HG03159 (cell line): Measurements from ENCODE around the gene USP21.

Source experiments
- ATAC-seq: cut with Tn5 transposase; IDR thresholded peaks from one replicate; pipeline ENCODE4 v1.9.1; 2021; ENCODE audit warnings: mild to moderate bottlenecking, moderate library complexity; ENCODE audit not compliant: unreplicated experiment

USP21 gene

DNA sequence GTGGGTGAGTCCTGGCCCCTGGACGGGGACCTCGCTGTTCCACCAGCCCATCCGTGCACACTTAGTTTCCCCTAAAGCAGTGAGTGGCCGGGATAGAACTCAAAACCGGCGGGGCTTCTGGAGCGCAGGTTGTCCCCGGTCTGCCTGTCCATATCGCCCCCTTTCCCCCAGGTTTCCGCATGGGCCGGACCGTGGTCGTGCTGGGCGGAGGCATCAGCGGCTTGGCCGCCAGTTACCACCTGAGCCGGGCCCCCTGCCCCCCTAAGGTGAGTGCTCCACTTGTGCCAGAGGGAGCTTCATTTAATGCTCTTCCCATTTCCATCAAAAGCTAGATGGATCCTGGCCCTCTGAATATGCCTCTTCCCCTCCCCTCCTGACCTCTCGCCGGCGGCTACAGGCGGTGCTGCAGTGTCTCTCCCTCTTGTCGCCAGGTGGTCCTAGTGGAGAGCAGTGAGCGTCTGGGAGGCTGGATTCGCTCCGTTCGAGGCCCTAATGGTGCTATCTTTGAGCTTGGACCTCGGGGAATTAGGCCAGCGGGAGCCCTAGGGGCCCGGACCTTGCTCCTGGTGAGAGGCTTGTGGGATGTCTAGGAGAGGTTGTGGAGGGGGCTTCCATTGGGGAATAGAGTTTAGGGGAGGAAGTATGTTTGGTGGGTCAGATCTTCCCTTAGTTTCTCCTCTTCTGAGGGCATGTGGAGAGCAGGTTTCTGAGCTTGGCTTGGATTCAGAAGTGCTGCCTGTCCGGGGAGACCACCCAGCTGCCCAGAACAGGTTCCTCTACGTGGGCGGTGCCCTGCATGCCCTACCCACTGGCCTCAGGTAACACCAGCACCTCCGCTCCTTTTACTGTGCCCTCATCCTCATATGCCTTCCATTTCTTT lies 7.6 kb downstream of the USP21 start:
- no peak for ATAC-seq

DNA sequence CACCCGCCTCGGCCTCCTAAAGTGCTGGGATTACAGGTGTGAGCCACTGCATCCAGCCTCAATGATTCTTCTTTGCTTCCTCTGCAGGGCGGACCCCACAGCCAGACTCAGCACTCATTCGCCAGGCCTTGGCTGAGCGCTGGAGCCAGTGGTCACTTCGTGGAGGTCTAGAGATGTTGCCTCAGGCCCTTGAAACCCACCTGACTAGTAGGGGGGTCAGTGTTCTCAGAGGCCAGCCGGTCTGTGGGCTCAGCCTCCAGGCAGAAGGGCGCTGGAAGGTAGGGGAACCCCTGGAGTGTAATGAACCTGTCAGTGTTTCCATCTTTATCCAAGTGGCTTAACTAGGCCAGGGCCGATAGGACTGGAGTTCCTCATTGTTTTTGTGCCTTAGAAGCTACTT lies 9.6 kb downstream of the USP21 start:
- no peak for ATAC-seq

DNA sequence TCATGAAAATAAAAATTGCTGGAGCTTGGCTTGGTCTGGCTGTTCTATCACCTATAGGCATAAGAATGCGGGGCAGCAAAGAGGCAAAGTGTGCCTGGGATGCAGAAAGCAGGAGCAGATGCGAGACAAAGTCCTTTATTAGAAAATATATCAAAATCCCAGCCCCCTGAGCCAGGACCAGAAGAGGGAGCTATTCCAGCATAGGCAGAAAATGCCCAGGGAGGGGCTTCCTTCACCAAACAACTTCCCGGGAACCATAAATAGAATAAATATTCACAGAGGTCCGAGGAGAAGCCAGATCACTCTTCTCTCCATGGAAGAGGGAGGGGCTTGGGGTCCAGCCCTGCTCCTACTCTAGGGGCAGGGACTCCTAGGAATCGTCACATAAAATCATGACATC lies 11.9 kb downstream of the USP21 start:
- ATAC-seq = no peak

DNA sequence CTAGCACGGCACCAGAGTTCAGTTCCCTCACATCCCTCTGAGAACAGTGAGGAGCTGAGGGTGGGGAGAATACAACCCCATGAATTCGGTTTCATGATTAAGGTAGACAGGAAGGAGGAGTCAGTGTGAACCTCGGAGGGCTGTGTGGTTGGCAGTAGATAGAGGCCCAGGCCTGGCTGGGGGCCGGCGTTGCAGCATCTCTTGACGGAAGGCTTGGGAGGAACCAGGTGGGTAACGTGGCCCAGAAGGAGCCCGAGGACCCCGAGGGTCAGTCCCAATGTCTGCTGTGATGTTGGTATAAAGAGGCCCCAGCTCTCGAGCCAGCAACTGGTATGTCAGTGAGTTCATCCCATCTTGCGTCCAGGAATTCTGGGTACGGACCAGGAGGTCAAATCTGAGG lies 12.4 kb downstream of the USP21 start:
- ATAC-seq = no peak

DNA sequence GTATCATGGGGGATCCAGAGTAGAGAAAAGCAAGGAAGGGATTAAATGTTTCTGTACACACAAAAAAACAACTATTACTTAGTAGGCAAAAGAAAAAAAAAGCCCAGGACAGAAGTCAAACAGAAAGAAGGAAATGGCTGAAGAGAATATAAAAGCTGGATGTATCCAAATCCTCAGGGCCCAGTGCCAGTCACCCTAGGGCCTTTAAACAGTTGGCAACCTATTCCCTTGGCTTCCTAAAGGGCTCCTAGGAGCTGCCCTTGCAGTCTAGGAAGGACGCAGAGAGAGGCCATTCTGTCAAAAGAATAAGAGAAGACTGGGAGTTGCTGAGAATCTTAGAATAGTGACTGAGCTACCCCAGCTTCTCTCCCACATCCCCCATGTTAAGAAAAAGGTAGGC lies 13.0 kb downstream of the USP21 start:
- no peak for ATAC-seq

DNA sequence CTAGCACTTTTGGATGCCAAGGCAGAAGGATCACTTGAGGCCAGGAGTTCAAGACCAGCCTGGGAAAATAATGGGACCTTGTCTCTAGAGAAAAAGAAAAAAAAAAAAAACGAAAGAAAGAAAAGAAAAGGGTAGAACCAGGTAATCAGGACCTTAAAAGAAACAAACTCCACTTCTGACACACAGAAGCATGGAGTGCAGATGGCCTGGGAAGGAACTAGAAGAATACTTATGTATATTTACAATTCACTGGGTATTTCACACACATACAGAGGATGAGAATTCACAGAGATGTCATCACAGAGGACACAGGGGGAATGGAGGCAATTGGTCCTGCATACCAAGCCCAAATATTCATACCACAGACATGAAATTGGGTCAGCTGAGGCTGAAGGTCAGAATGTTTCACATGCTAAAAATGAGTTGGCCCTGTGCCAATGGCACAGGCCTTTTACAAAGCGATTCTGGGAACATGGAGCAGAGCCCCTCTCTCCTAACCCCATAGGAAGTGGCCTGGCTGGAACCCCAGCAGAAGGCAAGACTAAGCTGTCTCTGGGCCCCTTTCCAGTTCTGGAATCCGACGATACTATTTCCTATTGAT lies 13.6 kb downstream of the USP21 start:
- ATAC-seq = no peak

DNA sequence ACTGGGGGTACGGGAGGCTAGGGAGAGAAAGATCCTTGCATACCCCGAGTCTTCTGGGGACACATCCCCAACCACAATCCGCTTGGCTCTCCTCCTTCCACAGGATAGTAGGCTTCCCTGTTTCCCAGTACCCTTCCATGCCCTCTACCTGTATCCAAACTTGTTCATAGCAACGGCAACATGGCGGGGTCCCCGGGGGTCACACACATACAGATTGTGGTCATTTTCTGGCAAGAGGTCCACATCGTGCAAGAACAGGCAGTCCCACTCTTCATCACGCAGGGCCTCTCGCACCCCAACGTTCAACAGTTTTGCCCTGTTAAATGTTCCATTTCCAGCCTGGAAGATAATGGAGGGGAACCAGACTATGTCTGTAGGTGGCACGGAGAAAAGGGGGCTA lies 14.4 kb downstream of the USP21 start:
- no peak for ATAC-seq

DNA sequence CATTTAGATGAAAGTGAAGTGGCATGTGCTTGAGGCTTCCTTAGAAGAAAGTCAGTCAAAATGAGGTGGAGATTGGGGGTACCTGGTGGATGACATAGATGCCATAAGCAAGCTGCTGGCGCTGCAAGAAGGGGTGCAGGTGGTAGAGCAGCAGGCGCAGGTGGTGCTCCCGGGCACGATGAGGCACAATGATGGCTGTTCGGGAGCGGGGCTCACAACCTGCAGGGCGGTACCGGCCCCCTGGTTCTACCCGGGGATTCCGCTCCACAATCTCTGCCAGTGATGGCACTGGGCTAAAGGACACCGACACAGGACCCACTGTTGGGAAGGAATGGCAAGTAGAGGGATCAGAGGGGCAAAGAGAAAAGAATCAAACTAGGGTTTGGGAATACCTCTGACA lies 15.6 kb downstream of the USP21 start:
- ATAC-seq = no peak

DNA sequence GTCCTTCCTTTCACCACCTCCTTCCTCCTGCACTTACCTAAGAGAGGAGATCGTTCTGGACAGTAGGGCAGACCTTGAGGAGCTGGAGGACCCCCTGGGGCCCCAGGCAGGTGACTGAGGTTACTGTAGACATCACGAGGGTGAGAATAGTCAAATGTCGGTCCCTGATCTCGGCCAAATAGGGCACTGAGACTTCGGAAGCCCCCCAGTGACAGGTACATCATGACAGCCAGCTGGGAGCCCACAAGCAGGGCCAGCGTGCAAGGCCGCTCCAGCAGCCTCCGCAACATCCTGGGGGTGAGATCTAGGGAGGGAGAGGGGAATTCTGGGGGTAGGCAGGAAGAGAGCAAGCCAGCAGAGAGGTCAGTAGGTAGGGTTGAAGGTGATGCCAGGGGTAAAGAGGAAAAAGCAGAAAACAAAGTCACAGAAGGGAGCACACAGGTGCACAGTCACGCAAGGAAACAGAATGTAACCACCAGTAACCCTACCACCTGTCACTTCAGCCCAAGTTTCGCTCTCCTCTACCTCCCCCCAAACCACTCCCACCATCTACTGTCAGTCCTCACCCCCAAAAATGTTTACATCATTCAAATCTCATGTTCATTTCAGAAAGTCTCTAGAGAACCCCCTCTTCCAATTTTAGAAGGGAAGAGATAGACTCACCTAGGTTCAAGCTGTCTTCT lies 16.6 kb downstream of the USP21 start:
- ATAC-seq = no peak

DNA sequence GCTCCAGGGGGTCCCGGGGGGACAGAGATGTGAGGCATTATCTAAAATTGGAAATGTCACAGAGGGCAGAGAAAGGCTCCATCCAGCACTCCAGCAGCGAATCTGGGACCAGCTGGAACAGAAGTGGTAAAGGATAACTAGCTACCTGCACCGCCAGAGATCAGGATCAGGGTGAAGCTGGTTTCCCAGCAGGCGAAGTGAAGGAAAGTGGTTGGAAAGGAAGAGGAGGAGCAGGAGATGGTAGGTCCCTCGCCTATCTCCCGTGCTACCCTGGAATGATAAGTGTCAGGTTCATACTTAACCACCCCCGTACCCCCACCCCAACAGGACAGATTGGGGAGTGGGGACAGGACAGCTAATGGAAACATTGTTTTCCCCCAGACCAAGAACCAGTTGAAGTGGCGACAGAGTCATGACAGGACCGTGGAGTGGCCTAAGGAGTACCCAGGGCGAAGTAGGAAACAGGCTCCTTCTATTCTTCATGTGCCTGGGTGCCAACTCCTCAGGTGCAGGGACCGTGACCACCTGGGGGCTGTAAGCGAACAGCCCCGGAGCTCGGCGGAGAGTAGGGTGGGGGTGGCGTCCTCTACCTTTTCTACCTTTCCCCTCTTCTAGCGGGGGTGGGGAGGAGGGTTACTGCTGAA lies 17.3 kb downstream of the USP21 start:
- ATAC-seq = peak; percentile 12

DNA sequence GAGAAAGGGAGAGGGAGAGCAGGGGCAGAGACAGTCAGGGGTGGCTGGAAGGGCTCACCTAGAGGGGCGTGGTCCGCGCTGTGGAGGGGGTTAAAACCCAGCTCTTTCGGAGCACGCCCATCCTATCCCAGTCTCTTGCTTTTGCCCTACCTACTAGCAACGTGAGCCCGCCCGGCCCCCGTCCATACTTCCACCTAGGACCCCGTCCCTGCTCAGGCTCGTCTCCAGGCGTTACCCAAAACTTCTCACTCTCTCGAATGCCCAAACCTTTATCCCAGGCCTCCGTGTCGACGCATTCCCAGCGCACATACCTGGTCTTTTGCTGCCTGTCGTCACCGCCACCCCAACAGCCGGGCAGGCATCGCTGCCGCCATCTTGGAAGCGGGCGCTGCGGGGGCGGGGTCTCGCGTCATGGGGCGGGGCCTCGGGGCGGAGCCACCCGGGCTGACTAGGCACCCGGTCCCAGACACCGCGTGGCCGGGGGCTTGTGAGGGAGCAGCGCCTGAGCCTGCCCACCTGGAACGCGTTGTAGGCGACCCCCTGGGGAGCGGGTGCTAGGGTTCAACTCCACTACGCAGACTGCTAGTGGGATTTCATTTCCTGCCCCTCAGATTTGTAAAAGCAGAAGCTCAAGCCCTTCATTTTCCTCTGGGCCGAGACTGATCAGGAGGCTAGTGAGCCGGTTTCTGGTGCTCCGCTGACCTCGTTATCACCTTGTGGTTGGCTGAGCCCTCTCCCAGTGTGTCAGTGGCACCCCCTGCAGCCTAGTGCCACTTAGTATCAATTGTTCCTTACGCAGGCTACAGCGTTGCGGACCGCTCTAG lies 18.0 kb downstream of the USP21 start, which contains the start of gene B4GALT3:
B4GALT3 (minus strand) TSS at position 396 of the 824 bp plus-strand sequence. CDS start 1,447 bp downstream, outside the sequence.
- ATAC-seq = peak; percentile 65

DNA sequence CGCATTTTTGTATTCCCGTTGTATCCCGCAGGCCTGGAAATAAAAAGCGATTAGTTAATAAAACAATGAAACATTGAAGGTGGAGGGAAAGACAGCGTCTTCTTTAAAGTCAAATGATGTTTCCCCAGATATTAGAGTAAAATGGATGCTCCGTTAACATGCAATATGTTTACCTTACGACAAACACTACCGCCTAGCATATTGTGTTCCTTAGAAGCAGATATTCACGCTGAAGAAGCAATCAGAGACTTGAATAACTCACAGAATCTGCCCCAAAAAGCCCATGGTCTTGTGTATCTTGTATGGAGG lies 18.6 kb downstream of the USP21 start:
- no peak for ATAC-seq

DNA sequence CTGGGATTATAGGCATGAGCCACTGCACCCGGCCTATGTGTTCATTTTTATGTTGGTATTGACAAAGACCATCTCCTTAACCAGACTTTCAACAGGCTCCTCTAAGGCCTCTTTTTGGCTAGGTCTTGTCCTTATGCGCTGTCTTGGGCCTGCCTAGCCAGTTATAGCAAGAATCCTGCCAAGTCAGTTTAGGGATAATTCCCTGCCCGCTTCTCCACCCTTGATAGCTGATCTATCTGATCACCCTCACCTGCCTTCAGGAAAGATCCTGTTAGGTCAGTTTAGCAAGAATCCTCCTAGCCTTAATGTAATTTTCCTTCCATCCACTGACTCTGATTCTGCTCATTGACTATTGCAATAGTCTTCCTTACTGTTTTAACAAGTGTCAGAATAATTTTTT lies 20.4 kb downstream of the USP21 start:
- no peak for ATAC-seq

DNA sequence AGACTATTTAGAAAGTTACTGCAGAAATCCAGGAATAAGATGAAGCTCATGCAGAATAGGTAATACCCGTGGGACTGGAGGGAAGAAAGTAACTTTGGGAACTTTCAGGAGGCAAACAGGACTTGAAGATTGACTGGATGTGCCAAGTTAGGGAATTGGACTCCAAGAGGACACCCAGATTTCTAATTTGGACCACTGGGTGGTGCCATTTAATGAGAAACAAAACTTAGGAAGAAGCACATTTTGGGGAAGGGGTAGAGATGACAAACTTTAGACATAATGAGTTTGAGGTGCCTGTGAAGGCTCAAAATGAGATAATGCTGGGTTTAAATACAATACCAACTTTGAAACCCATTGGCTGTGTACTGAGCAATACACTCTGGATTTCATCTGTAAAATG lies 21.3 kb downstream of the USP21 start:
- no peak for ATAC-seq

DNA sequence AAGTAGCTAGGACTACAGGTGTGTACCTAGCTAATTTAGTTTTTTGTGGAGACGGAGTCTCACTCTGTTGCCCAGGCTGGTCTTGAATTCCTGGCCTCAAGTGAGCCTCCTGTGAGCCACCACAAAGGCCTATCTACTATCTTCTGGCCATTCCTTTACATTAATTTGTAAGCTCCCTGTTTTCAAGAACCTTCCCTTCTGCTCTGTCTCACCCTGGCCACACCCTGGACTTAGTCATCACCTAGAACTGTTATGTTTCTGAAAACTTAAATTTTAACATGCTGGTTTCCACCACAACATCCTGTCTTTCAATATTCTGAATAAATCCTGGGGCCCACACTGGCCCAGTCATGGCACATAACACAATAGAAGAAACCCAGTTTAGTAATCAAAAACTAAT lies 22.9 kb downstream of the USP21 start:
- peak; percentile 37 for ATAC-seq

DNA sequence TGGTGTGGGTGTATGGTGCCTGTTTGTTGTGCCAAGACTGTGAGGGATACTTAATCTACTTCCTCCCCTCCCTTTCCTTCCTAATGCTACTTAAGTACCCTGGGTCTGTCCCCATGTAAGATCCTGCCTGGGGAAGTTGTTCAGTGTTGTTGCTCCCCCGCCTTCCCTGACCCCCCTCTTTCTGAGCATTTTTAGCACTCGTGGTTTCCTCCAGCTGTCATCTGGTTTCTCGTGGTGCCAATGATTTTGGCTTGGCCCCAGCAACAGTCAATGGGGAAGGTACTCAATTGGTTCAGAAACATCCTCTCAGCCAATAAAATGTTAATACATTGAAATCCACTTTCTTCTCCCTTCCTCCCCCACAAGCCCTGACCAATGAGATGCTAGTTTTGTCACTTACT lies 26.0 kb downstream of the USP21 start:
- peak; percentile 52 for ATAC-seq

DNA sequence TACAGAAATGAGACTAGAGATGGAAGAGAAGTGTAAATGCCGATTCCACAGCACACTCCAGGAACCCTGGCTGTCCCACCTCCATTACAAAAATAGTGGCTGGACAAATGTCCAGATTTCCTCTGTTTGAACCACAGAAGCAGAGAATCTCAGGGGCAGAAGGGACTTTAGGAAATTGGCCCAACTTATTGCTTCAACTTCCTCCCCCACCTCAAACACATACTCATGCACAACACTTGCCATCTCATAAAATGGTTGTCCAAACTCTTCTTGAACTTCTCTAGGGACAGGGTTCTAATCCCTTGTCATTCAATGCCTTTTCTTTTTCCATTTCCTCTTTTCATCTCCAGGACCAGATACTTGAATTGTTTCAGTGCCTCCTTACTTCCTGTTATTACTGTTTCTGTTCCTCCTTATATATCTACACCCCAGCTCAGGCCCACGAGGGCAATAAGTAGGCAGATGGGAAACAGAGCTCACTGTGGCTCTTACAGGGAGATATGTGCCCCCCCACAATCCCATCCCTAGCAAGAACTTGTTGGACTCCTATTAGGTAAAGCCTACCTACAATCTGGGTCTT lies 26.5 kb downstream of the USP21 start:
- ATAC-seq = peak; percentile 23

DNA sequence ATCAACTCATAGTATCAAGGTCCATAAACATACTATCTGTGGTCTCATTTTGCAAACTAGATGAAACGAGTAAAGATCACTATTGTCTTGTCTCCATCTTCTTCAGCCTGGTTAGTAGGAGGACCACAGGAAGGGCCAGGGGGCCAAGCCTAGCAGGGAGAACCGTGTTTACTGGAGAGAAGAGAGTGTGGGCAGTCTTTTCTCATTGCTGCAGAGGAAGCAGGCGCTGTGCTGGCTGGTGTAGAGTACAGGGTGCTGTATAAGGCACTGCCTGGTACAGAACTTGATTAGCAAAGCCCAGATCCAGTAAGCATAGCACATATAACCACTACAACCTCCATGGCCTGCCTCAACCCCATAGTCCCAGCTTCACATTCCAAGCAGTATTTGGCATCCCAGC lies 28.0 kb downstream of the USP21 start:
- no peak for ATAC-seq

DNA sequence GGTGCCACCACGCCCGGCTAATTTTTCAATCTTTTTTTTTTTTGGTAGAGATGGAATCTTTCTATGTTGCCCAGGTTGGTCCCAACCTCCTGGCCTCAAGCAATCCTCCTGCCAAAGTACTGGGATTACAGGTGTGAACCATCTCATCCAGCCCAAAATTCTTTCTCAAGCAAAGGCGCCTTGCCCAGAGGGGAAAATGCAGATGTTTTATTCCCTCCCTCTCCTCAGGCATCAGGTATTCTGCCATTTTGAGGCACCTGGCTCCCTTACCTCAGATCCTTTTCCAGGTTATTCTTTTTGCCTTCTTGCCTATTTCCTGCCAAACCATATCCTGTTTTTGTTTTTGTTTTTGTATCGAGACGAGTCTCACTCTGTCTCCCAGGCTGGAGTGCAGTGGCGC lies 29.1 kb downstream of the USP21 start:
- ATAC-seq = no peak

DNA sequence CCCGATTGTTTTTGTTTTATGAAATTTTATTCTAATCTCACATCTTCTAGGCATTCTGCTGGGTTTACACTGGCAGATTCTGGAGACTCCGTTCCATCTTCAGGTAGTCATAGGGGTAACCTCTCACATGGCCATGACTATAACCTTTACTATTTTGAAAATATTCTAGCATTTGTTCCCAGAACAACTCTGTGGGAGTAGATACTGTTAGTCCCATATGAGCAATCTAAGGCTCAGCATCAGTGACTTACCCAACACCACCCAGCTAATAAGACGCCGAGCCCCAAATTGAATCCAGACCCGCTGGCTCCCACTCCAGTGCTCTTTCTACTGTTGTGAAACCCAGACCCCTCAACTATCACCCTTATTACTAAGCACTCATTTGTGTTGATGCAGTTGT lies 29.7 kb downstream of the USP21 start:
- no peak for ATAC-seq
